Measurements from ENCODE around the gene TUBD1.
"Not testable (repeated sequence)": the region's sequence is repeated elsewhere in the genome, so short reads cannot be mapped to it uniquely, and the experiment has no call there.

The TUBD1 gene, protein sequence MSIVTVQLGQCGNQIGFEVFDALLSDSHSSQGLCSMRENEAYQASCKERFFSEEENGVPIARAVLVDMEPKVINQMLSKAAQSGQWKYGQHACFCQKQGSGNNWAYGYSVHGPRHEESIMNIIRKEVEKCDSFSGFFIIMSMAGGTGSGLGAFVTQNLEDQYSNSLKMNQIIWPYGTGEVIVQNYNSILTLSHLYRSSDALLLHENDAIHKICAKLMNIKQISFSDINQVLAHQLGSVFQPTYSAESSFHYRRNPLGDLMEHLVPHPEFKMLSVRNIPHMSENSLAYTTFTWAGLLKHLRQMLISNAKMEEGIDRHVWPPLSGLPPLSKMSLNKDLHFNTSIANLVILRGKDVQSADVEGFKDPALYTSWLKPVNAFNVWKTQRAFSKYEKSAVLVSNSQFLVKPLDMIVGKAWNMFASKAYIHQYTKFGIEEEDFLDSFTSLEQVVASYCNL

DNA sequence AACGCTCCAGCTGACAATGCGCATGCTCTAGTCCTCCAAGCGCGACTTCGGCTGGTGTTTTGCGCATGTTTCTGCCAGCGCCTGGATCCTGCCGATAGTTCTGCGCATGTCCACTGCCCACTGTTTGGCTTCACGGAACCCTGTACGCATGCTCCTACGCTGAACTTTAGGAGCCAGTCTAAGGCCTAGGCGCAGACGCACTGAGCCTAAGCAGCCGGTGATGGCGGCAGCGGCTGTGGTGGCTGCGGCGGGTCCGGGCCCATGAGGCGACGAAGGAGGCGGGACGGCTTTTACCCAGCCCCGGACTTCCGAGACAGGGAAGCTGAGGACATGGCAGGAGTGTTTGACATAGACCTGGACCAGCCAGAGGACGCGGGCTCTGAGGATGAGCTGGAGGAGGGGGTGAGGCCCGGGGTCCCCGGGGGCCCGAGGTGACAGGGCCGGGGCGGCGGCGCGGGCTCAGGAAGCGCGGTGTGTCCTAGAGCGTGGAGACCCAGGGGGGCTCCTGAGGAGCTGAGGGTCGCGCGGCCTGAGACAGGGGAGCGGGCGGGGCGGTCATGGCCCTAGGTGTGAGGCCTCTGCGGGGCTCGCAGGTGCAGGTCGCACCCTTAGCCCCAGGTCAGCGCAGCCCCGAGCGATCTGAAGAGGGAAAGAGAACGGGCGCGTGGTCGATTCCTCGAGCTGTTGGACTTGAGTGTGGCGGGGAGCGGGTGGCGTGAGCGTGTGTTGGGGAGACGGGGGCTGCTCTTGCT lies at the start of gene TUBD1, which contains the start of gene RPS6KB1:
TUBD1 (minus strand) TSS at position 20 of the 752 bp plus-strand sequence. CDS start 1,941 bp downstream, outside the sequence.
RPS6KB1 (plus strand) TSS at position 198 of the 752 bp plus-strand sequence; CDS start at position 262, 64 bp downstream.
- DNase-seq (ENCODE audit: low read depth, low spot score), result peak; percentile 96

- DNase-seq (ENCODE audit: low read depth, low spot score), result no peak
Measured at GRCh38 chr17:59941131-59941530, 48.4 kb upstream of the TUBD1 start.

DNA sequence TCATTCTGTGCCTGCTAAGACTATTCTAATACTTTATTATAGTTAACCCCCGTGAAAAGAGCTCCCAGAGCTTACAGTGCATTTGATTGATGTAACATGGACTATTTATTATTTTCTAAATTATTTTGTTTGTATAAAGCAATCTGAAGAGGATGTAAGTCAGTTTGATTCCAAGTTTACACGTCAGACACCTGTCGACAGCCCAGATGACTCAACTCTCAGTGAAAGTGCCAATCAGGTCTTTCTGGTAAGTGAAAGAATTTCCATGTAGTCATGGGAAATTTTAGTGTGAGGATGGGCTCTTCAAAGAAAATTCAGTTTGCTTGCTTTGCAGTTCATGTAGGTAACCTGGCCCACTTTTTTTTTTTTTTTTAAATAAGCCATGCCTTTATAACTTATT lies 48.0 kb upstream of the TUBD1 start:
- DNase-seq (ENCODE audit: low read depth, low spot score), result not testable (repeated sequence)

- not testable (repeated sequence) for DNase-seq (ENCODE audit: low read depth, low spot score)
Measured at GRCh38 chr17:59933317-59933716, 40.6 kb upstream of the TUBD1 start.

DNA sequence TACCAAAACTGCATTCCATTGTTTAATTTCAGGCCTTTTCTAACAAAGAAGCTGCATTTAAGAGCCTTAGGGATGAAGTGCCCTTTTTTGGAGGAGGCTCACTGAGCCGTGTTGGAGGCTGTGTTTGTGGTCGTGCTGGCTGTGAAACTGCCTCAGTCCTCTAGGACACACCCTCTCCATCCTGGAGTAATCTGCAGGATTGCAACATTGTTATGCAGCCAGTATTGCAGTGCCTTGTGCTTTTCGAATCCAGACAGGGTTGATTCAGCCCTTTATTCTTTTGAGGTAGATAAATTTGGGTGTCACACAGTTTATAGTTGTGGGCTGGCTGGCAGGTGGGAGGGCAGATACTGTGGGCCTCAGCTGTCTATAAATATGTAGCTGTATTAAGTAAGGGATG lies 38.0 kb upstream of the TUBD1 start:
- not testable (repeated sequence) for DNase-seq (ENCODE audit: low read depth, low spot score)

- DNase-seq (ENCODE audit: low read depth, low spot score), result not testable (repeated sequence)
Measured at GRCh38 chr17:59930121-59930520, 37.4 kb upstream of the TUBD1 start.

DNA sequence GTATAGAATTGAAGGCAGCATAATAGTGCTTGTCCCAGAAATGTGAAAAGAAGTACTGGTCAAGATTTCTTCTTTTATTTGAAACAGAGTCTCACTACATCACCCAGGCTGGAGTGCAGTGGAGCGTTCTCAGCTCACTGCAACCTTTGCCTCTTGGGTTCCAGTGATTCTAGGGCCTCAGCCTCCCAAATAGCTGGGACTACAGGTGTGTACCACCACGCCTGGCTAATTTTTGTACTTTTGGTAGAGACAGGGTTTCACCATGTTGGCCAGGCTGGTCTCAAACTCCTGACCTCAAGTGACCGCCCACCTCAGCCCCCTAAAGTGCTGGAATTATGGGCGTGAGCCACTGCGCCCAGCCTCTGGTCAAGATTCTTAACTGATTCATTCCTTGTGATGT lies 27.9 kb upstream of the TUBD1 start:
- not testable (repeated sequence) for DNase-seq (ENCODE audit: low read depth, low spot score)

DNA sequence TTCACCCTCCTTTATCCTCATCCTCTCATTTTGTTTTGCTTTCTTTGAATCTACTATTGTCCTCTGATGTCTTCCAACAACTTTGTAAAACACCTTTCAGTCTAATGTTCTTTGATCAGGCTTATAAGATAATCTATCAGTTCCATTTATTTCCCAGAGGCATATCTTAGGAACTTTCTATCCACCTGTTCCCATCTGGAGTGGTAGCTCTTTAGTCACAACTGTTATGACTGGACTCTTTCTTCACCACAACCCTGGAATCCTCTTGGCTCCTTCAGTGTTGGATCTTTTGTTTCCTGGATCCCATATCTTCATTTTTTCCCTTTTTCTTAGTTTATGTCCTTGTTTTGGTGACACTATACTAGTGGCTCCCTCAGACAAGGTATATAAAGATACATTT lies 23.7 kb upstream of the TUBD1 start:
- DNase-seq (ENCODE audit: low read depth, low spot score), result no peak

DNA sequence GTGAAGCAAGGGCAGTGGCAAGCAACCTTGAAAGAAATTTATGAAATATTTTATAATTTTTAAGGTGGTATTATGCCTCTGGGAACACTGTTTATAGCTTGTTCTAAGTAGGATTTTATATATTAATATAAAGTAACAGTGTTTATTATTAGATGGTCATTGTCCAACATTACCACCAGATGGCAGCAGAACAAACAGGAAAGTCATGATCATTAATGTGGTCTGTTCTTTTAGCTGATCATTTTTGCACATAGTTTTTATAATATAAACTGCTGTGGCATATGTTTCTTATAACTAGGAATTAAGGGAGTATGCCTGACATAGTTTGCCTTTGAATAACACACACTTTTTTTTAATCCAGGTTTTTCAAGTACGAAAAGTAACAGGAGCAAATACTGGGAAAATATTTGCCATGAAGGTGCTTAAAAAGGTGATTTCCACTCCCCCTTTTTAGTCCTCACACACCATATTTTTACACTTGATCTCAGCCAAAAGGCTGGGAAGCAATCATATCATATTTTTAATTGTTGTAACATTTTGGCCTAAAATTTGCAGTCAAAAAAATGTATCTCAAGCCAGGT lies 21.6 kb upstream of the TUBD1 start:
- no peak for DNase-seq (ENCODE audit: low read depth, low spot score)

DNA sequence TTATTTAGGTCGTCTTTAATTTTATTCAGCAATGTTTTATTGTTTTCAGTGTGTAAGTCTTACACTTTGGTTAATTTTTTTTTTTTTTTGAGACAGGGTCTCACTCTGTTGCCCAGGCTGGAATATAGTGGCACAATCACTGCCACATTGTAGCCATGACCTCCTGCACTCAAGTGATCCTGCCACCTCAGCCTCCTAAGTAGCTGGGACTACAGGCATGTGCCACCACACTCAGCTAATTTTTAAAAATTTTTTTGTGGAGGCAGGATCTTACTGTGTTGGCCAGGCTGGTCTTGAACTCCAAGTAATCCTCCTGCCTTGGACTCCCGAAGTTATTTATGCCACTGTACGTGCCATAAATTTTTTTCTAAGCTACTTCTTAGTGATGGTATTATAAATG lies 14.7 kb upstream of the TUBD1 start:
- no peak for DNase-seq (ENCODE audit: low read depth, low spot score)

DNA sequence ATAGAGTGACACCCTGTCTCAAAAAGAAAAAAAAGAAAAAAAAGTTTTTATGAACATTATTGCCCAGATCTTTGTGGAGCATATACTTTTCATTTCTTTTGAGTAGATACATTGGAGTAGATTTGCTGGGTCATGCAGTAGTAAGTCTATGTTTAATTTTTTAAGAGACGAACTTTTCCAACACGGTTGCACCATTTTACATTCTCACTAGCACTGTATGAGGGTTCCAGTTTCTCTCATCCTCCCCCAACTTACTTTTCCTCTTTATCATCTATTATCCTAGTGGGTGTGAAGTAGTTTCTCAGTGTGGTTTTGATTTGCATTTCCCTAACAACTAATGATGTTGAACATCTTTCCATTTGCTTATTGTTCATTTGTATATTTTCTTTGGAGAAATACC lies 10.7 kb upstream of the TUBD1 start:
- no peak for DNase-seq (ENCODE audit: low read depth, low spot score)

DNA sequence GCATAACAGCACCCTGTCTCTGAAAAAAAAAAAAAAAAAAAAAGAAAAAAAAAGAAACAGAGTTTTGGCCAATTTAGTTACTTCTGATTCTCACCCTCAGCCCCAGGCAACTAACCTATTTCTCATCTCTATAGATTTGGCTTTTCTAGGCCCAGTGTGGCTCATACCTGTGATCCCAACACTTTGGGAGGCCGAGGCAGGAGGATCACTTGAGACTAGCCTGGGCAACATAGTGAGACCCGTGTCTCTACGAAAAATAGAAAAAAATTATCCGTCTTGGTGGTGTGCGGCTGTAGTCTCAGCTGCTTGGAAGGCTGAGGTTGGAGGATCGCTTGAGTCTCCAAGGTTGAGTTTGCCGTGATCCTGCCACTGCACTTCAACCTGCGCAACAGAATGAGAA lies 8.9 kb upstream of the TUBD1 start:
- DNase-seq (ENCODE audit: low read depth, low spot score), result no peak

DNA sequence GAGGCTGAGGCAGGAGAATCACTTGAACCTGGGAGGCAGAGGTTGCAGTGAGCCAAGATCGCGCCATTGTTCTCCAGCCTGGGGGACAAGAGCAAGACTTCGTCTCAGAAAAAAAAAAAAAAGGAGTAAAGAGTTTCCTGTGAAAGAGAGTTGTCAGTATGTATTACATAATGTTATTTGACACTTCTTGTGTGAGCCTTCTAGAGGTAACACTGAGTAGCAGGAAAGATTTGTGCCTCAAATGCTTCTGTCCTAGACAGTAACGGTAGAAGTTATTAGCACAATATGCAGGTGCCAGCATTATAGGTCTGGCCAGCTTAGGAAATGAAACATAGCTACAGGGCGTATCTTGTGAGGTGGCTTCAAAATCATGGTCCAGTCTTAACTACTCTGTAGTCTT lies 6.4 kb upstream of the TUBD1 start:
- DNase-seq (ENCODE audit: low read depth, low spot score), result no peak

DNA sequence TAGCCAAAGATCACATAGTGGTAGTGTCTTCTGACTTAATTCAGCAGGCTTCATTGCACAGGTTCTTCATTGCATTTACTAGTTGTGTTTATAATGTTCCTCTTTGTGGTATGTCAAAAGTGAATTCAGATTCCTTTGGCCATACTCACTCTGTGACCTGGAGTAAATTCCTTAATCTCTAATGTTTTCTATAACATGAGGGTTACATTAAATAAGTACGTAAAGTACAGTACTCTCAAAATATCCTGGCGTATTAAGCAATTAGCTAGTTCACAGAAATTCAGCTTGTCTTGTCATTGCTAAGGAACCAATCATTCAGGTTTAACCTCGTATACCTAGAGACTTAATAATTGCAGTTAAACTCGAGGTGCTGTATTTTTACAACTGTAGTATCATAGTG lies 4.3 kb upstream of the TUBD1 start:
- DNase-seq (ENCODE audit: low read depth, low spot score), result no peak

- no peak for DNase-seq (ENCODE audit: low read depth, low spot score)
Measured at GRCh38 chr17:59893676-59894100, 945 bp upstream of the TUBD1 start.

DNA sequence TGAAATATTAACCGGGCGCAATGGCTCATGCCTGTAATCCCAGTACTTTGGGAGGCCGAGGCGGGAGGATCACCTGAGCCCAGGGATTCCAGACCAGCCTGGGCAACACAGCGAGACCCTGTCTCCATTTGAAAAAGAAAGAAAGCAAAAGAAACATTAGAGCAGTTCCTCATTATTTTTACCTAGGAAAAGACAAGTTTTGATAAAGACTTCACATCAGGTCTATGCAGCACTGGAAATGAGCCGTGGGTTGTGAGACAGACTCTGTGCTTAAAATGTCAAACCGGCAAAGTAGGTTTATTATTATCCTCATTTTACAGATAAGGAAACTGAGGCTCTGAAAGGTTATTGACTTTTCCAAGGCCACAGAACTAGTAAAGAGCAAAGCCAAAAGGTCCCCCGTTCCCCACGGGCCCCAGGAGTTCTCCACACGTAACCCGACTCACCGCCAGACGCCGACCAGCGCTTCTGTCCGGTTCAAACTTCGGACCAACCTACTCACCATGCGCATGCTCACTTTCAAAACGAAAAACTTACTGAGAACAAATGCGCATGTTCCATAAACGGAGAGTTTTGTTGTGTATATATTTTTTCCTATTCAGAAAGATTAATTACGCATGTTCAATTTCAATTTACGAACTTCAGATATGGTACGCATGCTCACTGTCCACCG lies 356 bp downstream of the TUBD1 start:
- DNase-seq (ENCODE audit: low read depth, low spot score), result no peak

GRCh38 chr17:59890720-59891119 lies 2.0 kb downstream of the TUBD1 start:
- no peak for DNase-seq (ENCODE audit: low read depth, low spot score)

DNA sequence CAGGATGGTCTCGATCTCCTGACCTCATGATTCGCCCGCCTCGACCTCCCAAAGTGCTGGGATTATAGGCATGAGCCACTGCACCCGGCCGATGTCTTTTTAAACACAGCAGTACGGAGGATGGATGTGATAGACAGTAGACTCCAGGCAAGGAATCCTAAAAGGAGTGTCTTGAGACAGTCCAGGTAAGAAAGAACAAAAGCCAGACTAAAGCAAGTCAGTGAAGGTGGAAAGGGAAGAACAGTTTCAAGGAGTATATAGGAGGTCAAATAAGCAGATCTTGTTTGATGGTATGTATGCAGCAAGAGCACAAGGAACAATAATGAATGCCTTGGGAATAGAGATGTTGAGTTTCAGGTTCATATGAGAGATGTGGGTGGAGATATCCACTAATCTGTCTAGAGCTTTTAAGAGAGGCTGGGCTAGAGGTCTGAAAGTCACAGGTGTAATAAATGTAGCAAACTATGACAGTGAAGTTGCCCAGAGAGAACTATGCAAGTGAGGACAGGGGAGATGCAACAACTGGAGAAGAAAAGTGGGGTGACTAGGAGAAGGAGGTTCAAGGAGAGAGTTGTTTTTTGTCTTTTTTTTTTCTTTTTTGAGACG lies 4.5 kb downstream of the TUBD1 start:
- DNase-seq (ENCODE audit: low read depth, low spot score), result no peak

- no peak for DNase-seq (ENCODE audit: low read depth, low spot score)
Measured at GRCh38 chr17:59884861-59885260, 7.9 kb downstream of the TUBD1 start.

GRCh38 chr17:59878624-59879023 lies 14.1 kb downstream of the TUBD1 start:
- DNase-seq (ENCODE audit: low read depth, low spot score), result no peak

- DNase-seq (ENCODE audit: low read depth, low spot score), result no peak
Measured at GRCh38 chr17:59877965-59878364, 14.8 kb downstream of the TUBD1 start.
